Activated B cell treated with CpG ODN at 0.5 μM for 24 hours (primary cell): ENCODE data around the gene KCNC2. TPM values are rescaled to one million over a fixed set of nuclear protein-coding genes. Genes with fewer than 3 reads are reported as not detected.

Source experiments
- ATAC-seq: fragments of 200-7000 bp; cut with Tn5 transposase; one replicate; pipeline ENCODE4 v1.10.0; 2021; ENCODE audit warnings: low read depth, mild to moderate bottlenecking, moderate library complexity
- CTCF ChIA-PET: fragments of 350-600 bp; sonication (Branson Sonifier 250); formaldehyde crosslinking; loops from one replicate; lab custom pipeline; 2021; ENCODE audit warnings: antibody characterized with exemption; lab: Charles Lee
- POLR2A ChIA-PET: fragments of 350-600 bp; sonication (Branson Sonifier 250); formaldehyde crosslinking; loops from one replicate; lab custom pipeline; 2021; ENCODE audit warnings: antibody characterized with exemption; lab: Charles Lee
- DNase-seq: peaks from one replicate; pipeline ENCODE4 v3.0.0; 2022
- H3K27ac Mint-ChIP-seq: one replicate; pipeline ENCODE4 v1.8.0; 2020; ENCODE audit warnings: mixed read lengths
- H3K27me3 Mint-ChIP-seq: one replicate; pipeline ENCODE4 v1.8.0; 2021; ENCODE audit warnings: mixed read lengths
- H3K36me3 Mint-ChIP-seq: one replicate; pipeline ENCODE4 v1.8.0; 2021; ENCODE audit warnings: low read depth, mixed read lengths
- H3K4me1 Mint-ChIP-seq: one replicate; pipeline ENCODE4 v1.8.0; 2021; ENCODE audit warnings: mixed read lengths
- H3K4me3 Mint-ChIP-seq: one replicate; pipeline ENCODE4 v1.8.0; 2020; ENCODE audit warnings: mild to moderate bottlenecking, mixed read lengths
- H3K9me3 Mint-ChIP-seq: one replicate; pipeline ENCODE4 v1.8.0; 2020; ENCODE audit warnings: mixed read lengths
- intact Hi-C: fragments of 100-400 bp; cut with micrococcal nuclease; formaldehyde crosslinking; loops from one replicate; pipeline ENCODE4 v1.15.1; 2024
- total RNA-seq: library from RNA; stranded (reverse); gene quantifications from 2 replicates; pipeline ENCODE4 v1.2.3, GENCODE V29; 2022
- TF ChIP-seq, protein P1 (sequence below): fragments of 200-600 bp; IDR thresholded peaks from one replicate; pipeline ENCODE4 v1.8.0; 2022; ENCODE audit warnings: antibody characterized with exemption, mild to moderate bottlenecking

The KCNC2 gene
- total RNA-seq, 1 donor from 2014 or later, result not detected

DNA sequence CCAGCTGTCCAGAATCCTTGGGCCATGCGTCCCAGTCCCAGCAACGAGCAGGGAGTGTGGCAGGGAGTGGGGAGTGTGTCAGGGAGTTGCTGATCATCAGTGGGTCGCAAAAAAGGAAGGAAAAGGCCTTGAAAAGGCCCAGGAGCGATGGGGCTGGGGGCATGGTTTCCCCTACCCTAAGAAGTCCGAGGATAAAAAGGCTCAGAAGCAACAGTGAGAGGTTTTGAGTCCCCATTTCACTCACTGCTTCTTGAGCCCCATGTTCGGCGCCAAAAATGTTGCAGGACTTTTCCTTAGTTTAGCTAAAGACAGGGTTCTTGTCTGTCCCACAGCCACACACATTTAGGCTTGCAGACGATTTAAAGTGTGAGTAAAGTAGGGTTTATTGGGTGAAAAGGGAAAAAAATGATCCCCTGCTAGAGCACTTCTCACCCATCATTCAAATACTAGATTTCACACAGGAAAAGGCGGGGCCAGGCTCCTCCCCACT, 189.5 kb downstream of the KCNC2 start:
- Mint-ChIP-seq H3K27me3 (no peaks in the 10 kb centered on the region), H3K4me1 (no peaks in the 10 kb centered on the region), H3K4me3 (no peak overlapping the region), H3K27ac (no peak overlapping the region), H3K36me3 (peaks cover 5% of the 10 kb centered on the region), H3K9me3 (peaks cover 36% of the 10 kb centered on the region)
- ChIA-PET CTCF (no interaction called here), POLR2A (no interaction called here)
- ATAC-seq (no peak), DNase-seq (no peak)
- intact Hi-C loops, result no loop called here
- TF ChIP-seq, protein P1, sequence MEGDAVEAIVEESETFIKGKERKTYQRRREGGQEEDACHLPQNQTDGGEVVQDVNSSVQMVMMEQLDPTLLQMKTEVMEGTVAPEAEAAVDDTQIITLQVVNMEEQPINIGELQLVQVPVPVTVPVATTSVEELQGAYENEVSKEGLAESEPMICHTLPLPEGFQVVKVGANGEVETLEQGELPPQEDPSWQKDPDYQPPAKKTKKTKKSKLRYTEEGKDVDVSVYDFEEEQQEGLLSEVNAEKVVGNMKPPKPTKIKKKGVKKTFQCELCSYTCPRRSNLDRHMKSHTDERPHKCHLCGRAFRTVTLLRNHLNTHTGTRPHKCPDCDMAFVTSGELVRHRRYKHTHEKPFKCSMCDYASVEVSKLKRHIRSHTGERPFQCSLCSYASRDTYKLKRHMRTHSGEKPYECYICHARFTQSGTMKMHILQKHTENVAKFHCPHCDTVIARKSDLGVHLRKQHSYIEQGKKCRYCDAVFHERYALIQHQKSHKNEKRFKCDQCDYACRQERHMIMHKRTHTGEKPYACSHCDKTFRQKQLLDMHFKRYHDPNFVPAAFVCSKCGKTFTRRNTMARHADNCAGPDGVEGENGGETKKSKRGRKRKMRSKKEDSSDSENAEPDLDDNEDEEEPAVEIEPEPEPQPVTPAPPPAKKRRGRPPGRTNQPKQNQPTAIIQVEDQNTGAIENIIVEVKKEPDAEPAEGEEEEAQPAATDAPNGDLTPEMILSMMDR, result no peak

DNA sequence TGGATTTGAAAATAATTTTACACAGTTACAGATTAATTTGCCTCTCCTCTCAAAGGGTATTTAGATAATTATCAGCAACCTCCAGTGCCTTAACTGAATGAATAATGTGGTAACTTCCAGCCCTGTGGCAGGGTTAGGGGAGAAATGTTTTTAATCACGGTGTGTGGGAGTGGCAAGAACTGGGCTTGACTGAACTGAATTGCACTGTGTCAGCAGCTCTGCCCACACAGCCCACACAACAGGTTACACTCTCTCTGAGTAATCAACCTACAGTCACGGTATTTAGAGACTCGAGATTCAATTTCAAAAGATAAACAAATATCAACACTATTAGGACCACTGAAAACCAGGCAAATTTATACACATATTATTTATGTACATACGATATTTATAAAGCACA, 198.5 kb downstream of the KCNC2 start:
- DNase-seq (no peak), ATAC-seq (no peak)
- POLR2A ChIA-PET, result no interaction called here
- H3K27me3 Mint-ChIP-seq, result no peaks in the 10 kb centered on the region
- H3K4me1 Mint-ChIP-seq, result no peaks in the 10 kb centered on the region
- H3K36me3 Mint-ChIP-seq, result no peaks in the 10 kb centered on the region
- CTCF ChIA-PET, result no interaction called here
- no peak overlapping the region for H3K27ac Mint-ChIP-seq
- no peak overlapping the region for H3K4me3 Mint-ChIP-seq
- H3K9me3 Mint-ChIP-seq, result peaks cover 15% of the 10 kb centered on the region
- intact Hi-C loops, result no loop called here
- TF ChIP-seq, protein P1, result no peak

DNA sequence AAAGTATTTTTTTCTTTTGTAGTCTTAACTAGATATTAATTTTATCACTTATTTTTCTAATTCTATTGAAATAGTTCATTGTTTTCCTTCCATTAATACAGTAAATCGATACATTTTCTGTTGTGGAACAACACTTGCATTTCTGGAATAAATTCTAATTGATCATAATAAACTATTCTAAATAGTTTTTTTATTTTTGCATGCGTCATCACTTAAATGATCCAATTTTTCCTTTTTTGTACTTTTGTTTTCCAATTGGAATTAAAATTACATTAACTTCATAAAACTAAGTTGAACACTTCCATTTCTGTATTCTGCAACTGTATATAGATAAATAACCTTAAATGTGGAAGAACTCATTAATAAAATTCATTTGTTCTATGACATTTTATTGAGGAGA, 202.5 kb downstream of the KCNC2 start:
- no peaks in the 10 kb centered on the region for H3K4me1 Mint-ChIP-seq
- TF ChIP-seq, protein P1, result no peak
- no peaks in the 10 kb centered on the region for H3K27me3 Mint-ChIP-seq
- CTCF ChIA-PET, result no interaction called here
- no peak overlapping the region for H3K4me3 Mint-ChIP-seq
- POLR2A ChIA-PET, result no interaction called here
- no peak for DNase-seq
- intact Hi-C loops, result no loop called here
- peaks cover 7% of the 10 kb centered on the region for H3K9me3 Mint-ChIP-seq
- no peak overlapping the region for H3K27ac Mint-ChIP-seq
- H3K36me3 Mint-ChIP-seq, result no peaks in the 10 kb centered on the region
- no peak for ATAC-seq

DNA sequence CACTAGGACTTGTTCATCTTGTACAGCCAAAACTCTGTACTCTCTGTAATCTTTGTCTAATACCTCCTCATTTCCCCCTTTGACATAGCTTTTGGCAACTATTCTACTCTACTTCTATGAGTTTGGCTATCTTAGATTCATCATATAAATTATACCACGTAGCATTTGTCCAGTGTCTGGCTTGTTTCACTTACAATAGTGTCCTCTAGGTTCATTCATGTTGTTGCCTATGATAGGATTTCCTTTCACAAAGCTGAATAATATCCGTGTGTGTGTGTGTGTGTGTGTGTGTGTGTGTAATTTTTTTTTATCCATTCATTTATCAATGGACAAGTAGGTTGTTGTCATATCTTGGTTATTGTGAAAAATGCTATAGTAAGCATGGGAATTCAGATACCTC, 209.5 kb downstream of the KCNC2 start:
- H3K4me1 Mint-ChIP-seq, result no peaks in the 10 kb centered on the region
- no peak overlapping the region for H3K27ac Mint-ChIP-seq
- DNase-seq, result no peak
- H3K4me3 Mint-ChIP-seq, result no peak overlapping the region
- intact Hi-C loops, result no loop called here
- TF ChIP-seq, protein P1, result no peak
- ChIA-PET POLR2A (no interaction called here), CTCF (no interaction called here)
- no peaks in the 10 kb centered on the region for H3K27me3 Mint-ChIP-seq
- H3K36me3 Mint-ChIP-seq, result no peaks in the 10 kb centered on the region
- H3K9me3 Mint-ChIP-seq, result peaks cover 3% of the 10 kb centered on the region
- no peak for ATAC-seq

DNA sequence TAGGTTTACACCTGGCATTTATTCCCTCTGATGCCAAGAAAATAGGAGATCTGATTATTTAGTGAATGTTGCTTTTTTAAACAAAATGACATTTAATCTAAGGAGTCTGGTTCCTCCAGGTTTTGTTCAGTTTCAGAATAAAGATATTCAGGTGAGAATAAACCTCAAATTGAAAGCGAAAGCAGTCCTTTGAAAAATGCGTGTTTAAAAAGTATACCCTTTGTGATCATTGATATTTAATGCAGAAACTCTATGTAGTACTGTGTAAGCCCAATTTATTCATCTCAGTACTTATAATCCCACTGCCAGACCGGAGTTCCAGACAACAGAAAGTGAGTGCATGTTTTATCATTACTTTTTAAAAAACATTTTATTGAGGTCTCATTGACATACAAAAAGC, 210.2 kb downstream of the KCNC2 start:
- no peaks in the 10 kb centered on the region for H3K36me3 Mint-ChIP-seq
- ChIA-PET CTCF (no interaction called here), POLR2A (no interaction called here)
- ATAC-seq, result no peak
- H3K9me3 Mint-ChIP-seq, result peaks cover 3% of the 10 kb centered on the region
- no peak overlapping the region for H3K4me3 Mint-ChIP-seq
- no peak overlapping the region for H3K27ac Mint-ChIP-seq
- no peaks in the 10 kb centered on the region for H3K4me1 Mint-ChIP-seq
- TF ChIP-seq, protein P1, result no peak
- H3K27me3 Mint-ChIP-seq, result no peaks in the 10 kb centered on the region
- intact Hi-C loops, result no loop called here
- DNase-seq, result no peak

Other genes with a start within 250 kb of the KCNC2 start
- gene CAPS2, start 120.5 kb upstream of the KCNC2 start, total RNA-seq, result 3.1 and 3.8 TPM in 2 replicates
- gene GLIPR1L1, start 124.8 kb upstream of the KCNC2 start, total RNA-seq, result not detected in 2 replicates
- 0.20 TPM in 1 of 2 replicates, not detected in the other for gene GLIPR1L2, start 181.2 kb upstream of the KCNC2 start, total RNA-seq